ENCODE measurements around the gene DOCK2. TPM values are rescaled to one million over a fixed set of nuclear protein-coding genes. Genes with fewer than 3 reads are reported as not detected.

DOCK2 gene
- total RNA-seq, 1 donor from 2014 or later: 0.77 TPM

- peaks cover 17% of the 10 kb centered on the region for H3K4me1 Mint-ChIP-seq
- no peak overlapping the region for H3K4me3 Mint-ChIP-seq
- peaks cover under 1% of the 10 kb centered on the region for H3K27me3 Mint-ChIP-seq (ENCODE audit: low read depth)
- no peak for DNase-seq (ENCODE audit: low read depth, low spot score)
- H3K36me3 Mint-ChIP-seq (ENCODE audit: low read depth): no peaks in the 10 kb centered on the region
- H3K27ac Mint-ChIP-seq (ENCODE audit: unreplicated experiment): no peak overlapping the region
- no peak for TF ChIP-seq CTCF (conservative IDR thresholded peaks at IDR 0.05)
- peaks cover 5% of the 10 kb centered on the region for H3K9me3 Mint-ChIP-seq
Measured at GRCh38 chr5:170115925-170116324, 478.9 kb downstream of the DOCK2 start.

- no peak for TF ChIP-seq CTCF (conservative IDR thresholded peaks at IDR 0.05)
- H3K27me3 Mint-ChIP-seq (ENCODE audit: low read depth): peaks cover 2% of the 10 kb centered on the region
Measured at GRCh38 chr5:170117736-170118135, 480.7 kb downstream of the DOCK2 start.

GRCh38 chr5:170120576-170120975 lies 483.5 kb downstream of the DOCK2 start:
- peaks cover 2% of the 10 kb centered on the region for H3K27me3 Mint-ChIP-seq (ENCODE audit: low read depth)
- H3K9me3 Mint-ChIP-seq: peaks cover 5% of the 10 kb centered on the region
- no peak overlapping the region for H3K4me3 Mint-ChIP-seq
- DNase-seq (ENCODE audit: low read depth, low spot score): no peak
- H3K4me1 Mint-ChIP-seq: peaks cover 9% of the 10 kb centered on the region
- TF ChIP-seq CTCF (conservative IDR thresholded peaks at IDR 0.05): no peak
- no peak overlapping the region for H3K27ac Mint-ChIP-seq (ENCODE audit: unreplicated experiment)
- no peaks in the 10 kb centered on the region for H3K36me3 Mint-ChIP-seq (ENCODE audit: low read depth)

More at GRCh38 chr5:170117736-170118135, 480.7 kb downstream of the DOCK2 start:
- no peak for DNase-seq (ENCODE audit: low read depth, low spot score)
- Mint-ChIP-seq H3K9me3 (peaks cover 5% of the 10 kb centered on the region), H3K27ac (ENCODE audit: unreplicated experiment) (no peak overlapping the region), H3K4me1 (peaks cover 17% of the 10 kb centered on the region), H3K4me3 (no peak overlapping the region), H3K36me3 (ENCODE audit: low read depth) (no peaks in the 10 kb centered on the region)

- H3K4me1 Mint-ChIP-seq: peaks cover 9% of the 10 kb centered on the region
- peaks cover 7% of the 10 kb centered on the region for H3K9me3 Mint-ChIP-seq
- TF ChIP-seq CTCF (conservative IDR thresholded peaks at IDR 0.05): no peak
- no peak for DNase-seq (ENCODE audit: low read depth, low spot score)
- no peak overlapping the region for H3K27ac Mint-ChIP-seq (ENCODE audit: unreplicated experiment)
- peaks cover 2% of the 10 kb centered on the region for H3K27me3 Mint-ChIP-seq (ENCODE audit: low read depth)
- no peaks in the 10 kb centered on the region for H3K36me3 Mint-ChIP-seq (ENCODE audit: low read depth)
- H3K4me3 Mint-ChIP-seq: no peak overlapping the region
Measured at GRCh38 chr5:170121321-170121720, 484.2 kb downstream of the DOCK2 start.

- Mint-ChIP-seq H3K27me3 (ENCODE audit: low read depth) (peaks cover 2% of the 10 kb centered on the region), H3K36me3 (ENCODE audit: low read depth) (peaks cover 4% of the 10 kb centered on the region), H3K9me3 (peaks cover 9% of the 10 kb centered on the region), H3K4me1 (no peaks in the 10 kb centered on the region), H3K4me3 (no peak overlapping the region), H3K27ac (ENCODE audit: unreplicated experiment) (no peak overlapping the region)
- TF ChIP-seq CTCF (conservative IDR thresholded peaks at IDR 0.05): no peak
- DNase-seq (ENCODE audit: low read depth, low spot score): no peak
Measured at GRCh38 chr5:170126061-170126460, 489.0 kb downstream of the DOCK2 start.

- peaks cover 4% of the 10 kb centered on the region for H3K36me3 Mint-ChIP-seq (ENCODE audit: low read depth)
- H3K9me3 Mint-ChIP-seq: peaks cover 9% of the 10 kb centered on the region
- no peak overlapping the region for H3K27ac Mint-ChIP-seq (ENCODE audit: unreplicated experiment)
- DNase-seq (ENCODE audit: low read depth, low spot score): no peak
- H3K4me1 Mint-ChIP-seq: no peaks in the 10 kb centered on the region
- TF ChIP-seq CTCF (conservative IDR thresholded peaks at IDR 0.05): no peak
- H3K4me3 Mint-ChIP-seq: no peak overlapping the region
- H3K27me3 Mint-ChIP-seq (ENCODE audit: low read depth): peaks cover 2% of the 10 kb centered on the region
Measured at GRCh38 chr5:170126626-170127025, 489.6 kb downstream of the DOCK2 start.
